K562 (cell line): Measurements from ENCODE around the gene CEP89. TPM values are rescaled to one million over a fixed set of nuclear protein-coding genes. Genes with fewer than 3 reads are reported as not detected.

Source experiments
- ADNP ChIP-seq: fragments of 200-800 bp; sonication (Bioruptor generic); IDR thresholded peaks from 2 replicates; pipeline ENCODE4 v1.6.1; 2016; ENCODE audit warnings: missing genetic modification characterization, missing compliant biosample characterization
- BHLHE40 ChIP-seq: IDR thresholded peaks from 2 replicates; pipeline ENCODE4 v1.6.1; 2011; ENCODE audit warnings: low read length, improper control_type of control experiment
- CAMTA2 ChIP-seq: fragments of 250-450 bp; sonication (Bioruptor Pico); conservative IDR thresholded peaks from 2 replicates; pipeline ENCODE4 v1.5.1; 2022
- COPS2 ChIP-seq: fragments of 450-650 bp; conservative IDR thresholded peaks from 2 replicates; pipeline ENCODE4 v1.6.1; 2016; ENCODE audit warnings: mild to moderate bottlenecking, moderate library complexity
- ELF4 ChIP-seq: fragments of 450-650 bp; formaldehyde crosslinking; IDR thresholded peaks from 2 replicates; pipeline ENCODE4 v1.4.0; 2022; ENCODE audit warnings: missing genetic modification characterization
- FOSL1 ChIP-seq: fragments of 200-800 bp; sonication (Bioruptor generic); conservative IDR thresholded peaks from 2 replicates; pipeline ENCODE4 v1.6.1; 2016; ENCODE audit warnings: missing genetic modification characterization, missing compliant biosample characterization
- GABPB1 ChIP-seq: sonication (generic); formaldehyde crosslinking; IDR thresholded peaks from 2 replicates; pipeline ENCODE4 v1.8.0; 2022; ENCODE audit warnings: mild to moderate bottlenecking, missing genetic modification reagents
- HMGN3 ChIP-seq: IDR thresholded peaks from 2 replicates; pipeline ENCODE4 v1.6.1; 2011; ENCODE audit warnings: borderline replicate concordance, low read depth, mild to moderate bottlenecking, mixed read lengths, low read length; ENCODE audit not compliant: insufficient read length; ENCODE audit errors: extremely low read depth
- ILK ChIP-seq: fragments of 450-650 bp; IDR thresholded peaks from 2 replicates; pipeline ENCODE4 v1.6.1; 2016; ENCODE audit warnings: missing genetic modification characterization, low read depth, mild to moderate bottlenecking, missing compliant biosample characterization, moderate library complexity, borderline replicate concordance
- POLR2A ChIP-seq: fragments of 450-650 bp; conservative IDR thresholded peaks from 2 replicates; pipeline ENCODE4 v1.6.1; 2016
- PTBP1 ChIP-seq: fragments of 200-400 bp; formaldehyde crosslinking; IDR thresholded peaks from 2 replicates; pipeline ENCODE4 v1.6.1; 2017; ENCODE audit warnings: low read depth, low read length
- RFX1 ChIP-seq: fragments of 450-650 bp; IDR thresholded peaks from 2 replicates; pipeline ENCODE4 v1.6.1; 2016; ENCODE audit warnings: mild to moderate bottlenecking, moderate library complexity
- SIX5 ChIP-seq, 2 experiments: IDR thresholded peaks; 2 replicates each; pipeline ENCODE4 v1.6.1; 2011; ENCODE audit warnings: low read length in 2 of 2, borderline replicate concordance in 1 of 2, low read depth in 1 of 2, mild to moderate bottlenecking in 1 of 2, moderate library complexity in 1 of 2; ENCODE audit not compliant: insufficient read depth in 1 of 2
- SRSF1 ChIP-seq: fragments of 200-400 bp; formaldehyde crosslinking; IDR thresholded peaks from 2 replicates; pipeline ENCODE4 v1.6.1; 2017; ENCODE audit warnings: mild to moderate bottlenecking, low read depth, low read length, moderate library complexity
- SUPT5H ChIP-seq: fragments of 450-650 bp; IDR thresholded peaks from 2 replicates; pipeline ENCODE4 v1.6.1; 2016
- TARDBP ChIP-seq: fragments of 450-650 bp; IDR thresholded peaks from 2 replicates; pipeline ENCODE4 v1.6.1; 2016
- THRAP3 ChIP-seq: fragments of 450-650 bp; IDR thresholded peaks from 2 replicates; pipeline ENCODE4 v1.6.1; 2016; ENCODE audit warnings: mild to moderate bottlenecking, inconsistent platforms, borderline replicate concordance
- ZC3H11A ChIP-seq: IDR thresholded peaks from 2 replicates; pipeline ENCODE4 v1.6.1; 2012; ENCODE audit warnings: low read depth, low read length, improper control_type of control experiment
- ZKSCAN8 ChIP-seq: fragments of 200-800 bp; sonication (Bioruptor generic); IDR thresholded peaks from 2 replicates; pipeline ENCODE4 v1.6.1; 2016; ENCODE audit warnings: missing genetic modification characterization, missing compliant biosample characterization
- ZNF121 ChIP-seq: sonication (generic); formaldehyde crosslinking; conservative IDR thresholded peaks from 2 replicates; pipeline ENCODE4 v1.8.0; 2022; ENCODE audit warnings: missing genetic modification reagents
- ZNF695 ChIP-seq: fragments of 450-650 bp; formaldehyde crosslinking; IDR thresholded peaks from 2 replicates; pipeline ENCODE4 v1.4.0; 2020; ENCODE audit warnings: mild to moderate bottlenecking, moderate library complexity
- polyA plus RNA-seq, 8 experiments: library from polyadenylated mRNA; depleted of rRNA in 4 of 8; stranded (reverse) in 5 of 8; unstranded in 3 of 8; fragments of >200 nt; fragmentation: Nextera tagmentation in 2 of 8; fragmentation: Illumina TruSeq in 1 of 8; extraction: Ambion mirVana in 2 of 8; extraction: Trizol in 1 of 8; gene quantifications; 2 replicates each; pipeline versions ENCODE4 v1.2.1 to v1.2.3, GENCODE V29; 2011 to 2014; ENCODE audit warnings: inconsistent platforms in 1 of 8, missing spikeins in 1 of 8
- total RNA-seq, 7 experiments: library from RNA; depleted of rRNA in 6 of 7; stranded (reverse); fragments of >200 nt in 6 of 7; fragmentation: Illumina TruSeq in 2 of 7; extraction: Trizol in 2 of 7; gene quantifications; 2 replicates each; pipeline versions ENCODE4 v1.2.1 to v1.2.3, GENCODE V29; 2011 to 2021; ENCODE audit warnings: low replicate concordance in 1 of 7
- TF ChIP-seq, protein P1 (sequence below): fragments of 450-650 bp; IDR thresholded peaks from 2 replicates; pipeline ENCODE4 v1.6.1; 2017; ENCODE audit warnings: mild to moderate bottlenecking, moderate library complexity
- TF ChIP-seq, protein P2 (sequence below): fragments of 250-450 bp; sonication (Bioruptor Pico); IDR thresholded peaks from 2 replicates; pipeline ENCODE4 v1.5.0; 2020; ENCODE audit warnings: mild to moderate bottlenecking
- TF ChIP-seq, protein P3 (sequence below): fragments of 450-650 bp; IDR thresholded peaks from 2 replicates; pipeline ENCODE4 v1.6.1; 2016
- TF ChIP-seq, protein P4 (sequence below), 3 experiments: IDR thresholded peaks in 2 of 3; conservative IDR thresholded peaks in 1 of 3; 2 replicates each; pipeline ENCODE4 v1.5.1; 2011 to 2012; ENCODE audit warnings: low read length in 3 of 3, mild to moderate bottlenecking in 3 of 3, control low read depth in 2 of 3, improper control_type of control experiment in 1 of 3, inconsistent platforms in 1 of 3, low read depth in 1 of 3, mixed read lengths in 1 of 3, moderate library complexity in 1 of 3; ENCODE audit not compliant: insufficient read depth in 2 of 3

Gene CEP89
- total and polyA plus RNA-seq, 9 of the 15 experiments (the other 6 are each of a cell fraction or from before 2014, with no cell fraction given): 5.5 to 15.0 (median 7.2) TPM

DNA sequence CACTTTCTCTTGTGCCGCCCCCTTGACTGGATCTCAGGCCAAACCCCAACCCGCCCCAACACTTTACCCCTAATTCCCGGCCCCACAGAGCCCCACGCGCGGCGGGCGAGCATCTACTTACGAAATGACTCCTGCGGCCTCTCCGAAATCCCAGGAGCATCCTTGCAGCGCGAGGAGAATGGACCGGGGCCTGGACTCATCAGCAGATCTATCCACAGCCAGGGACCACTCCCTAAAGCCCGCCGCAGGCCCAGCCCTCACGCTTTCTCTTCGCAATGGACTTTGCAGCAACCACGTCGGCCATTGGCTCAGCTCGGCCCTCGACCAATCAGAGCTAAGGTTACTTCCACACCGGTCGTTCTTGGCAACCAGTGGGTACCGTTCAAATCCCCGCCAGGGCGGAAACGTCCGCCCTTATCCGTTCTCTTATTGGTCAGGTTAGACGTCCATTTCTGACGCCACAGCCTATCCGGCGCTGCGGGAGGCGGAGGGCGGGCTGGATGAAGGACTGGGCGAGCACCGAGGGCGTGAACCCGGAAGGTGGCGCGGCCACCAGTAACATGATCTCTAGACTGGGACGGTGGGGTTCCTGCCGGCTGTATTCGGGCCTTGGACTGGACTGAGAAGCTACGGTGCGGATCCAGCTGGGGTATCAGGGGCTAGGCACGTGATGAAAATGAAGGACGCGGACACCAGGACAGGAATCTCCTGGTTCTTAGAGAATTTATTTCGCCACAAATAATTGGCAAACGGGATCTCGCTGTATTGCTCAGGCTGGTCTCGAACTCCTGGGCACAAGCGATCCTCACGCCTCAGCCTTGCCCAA is at the start of gene CEP89, which contains the start of gene FAAP24 (continued):
- TF ChIP-seq ZNF121 (CRISPR knock-in tag) (peak; percentile 37), ELF4 (CRISPR knock-in tag) (peak; percentile 68; the same call in 1 of the 2 replicates), ZC3H11A (no peak), COPS2 (no peak), CAMTA2 (CRISPR knock-in tag) (0 out of 2 replicates have a peak, but pooled peaks have one; percentile 42), TARDBP (0 out of 2 replicates have a peak, but pooled peaks have one; percentile 55), SUPT5H (peak; percentile 83), THRAP3 (no peak), ILK (tag) (no peak), ZNF695 (CRISPR knock-in tag) (no peak), HMGN3 (no peak), ADNP (tag) (no peak), SRSF1 (no peak), SIX5 (IDR thresholded peaks at IDR 0.05; ENCODE audit: borderline replicate concordance in 1 of 2, insufficient read depth in 1 of 2, low read depth in 1 of 2, low read length in 2 of 2) (no peak; a peak in 1 of 4 replicates), BHLHE40 (peak; percentile 54), GABPB1 (peak; percentile 90), FOSL1 (tag) (no peak), PTBP1 (no peak), POLR2A (peak; percentile 88), RFX1 (peak; percentile 99), ZKSCAN8 (CRISPR knock-in tag) (no peak)
- TF ChIP-seq, protein P1, sequence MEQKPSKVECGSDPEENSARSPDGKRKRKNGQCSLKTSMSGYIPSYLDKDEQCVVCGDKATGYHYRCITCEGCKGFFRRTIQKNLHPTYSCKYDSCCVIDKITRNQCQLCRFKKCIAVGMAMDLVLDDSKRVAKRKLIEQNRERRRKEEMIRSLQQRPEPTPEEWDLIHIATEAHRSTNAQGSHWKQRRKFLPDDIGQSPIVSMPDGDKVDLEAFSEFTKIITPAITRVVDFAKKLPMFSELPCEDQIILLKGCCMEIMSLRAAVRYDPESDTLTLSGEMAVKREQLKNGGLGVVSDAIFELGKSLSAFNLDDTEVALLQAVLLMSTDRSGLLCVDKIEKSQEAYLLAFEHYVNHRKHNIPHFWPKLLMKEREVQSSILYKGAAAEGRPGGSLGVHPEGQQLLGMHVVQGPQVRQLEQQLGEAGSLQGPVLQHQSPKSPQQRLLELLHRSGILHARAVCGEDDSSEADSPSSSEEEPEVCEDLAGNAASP: no peak
- TF ChIP-seq, protein P2, sequence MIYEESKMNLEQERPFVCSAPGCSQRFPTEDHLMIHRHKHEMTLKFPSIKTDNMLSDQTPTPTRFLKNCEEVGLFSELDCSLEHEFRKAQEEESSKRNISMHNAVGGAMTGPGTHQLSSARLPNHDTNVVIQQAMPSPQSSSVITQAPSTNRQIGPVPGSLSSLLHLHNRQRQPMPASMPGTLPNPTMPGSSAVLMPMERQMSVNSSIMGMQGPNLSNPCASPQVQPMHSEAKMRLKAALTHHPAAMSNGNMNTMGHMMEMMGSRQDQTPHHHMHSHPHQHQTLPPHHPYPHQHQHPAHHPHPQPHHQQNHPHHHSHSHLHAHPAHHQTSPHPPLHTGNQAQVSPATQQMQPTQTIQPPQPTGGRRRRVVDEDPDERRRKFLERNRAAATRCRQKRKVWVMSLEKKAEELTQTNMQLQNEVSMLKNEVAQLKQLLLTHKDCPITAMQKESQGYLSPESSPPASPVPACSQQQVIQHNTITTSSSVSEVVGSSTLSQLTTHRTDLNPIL (CRISPR knock-in tag): no peak
- TF ChIP-seq, protein P3, sequence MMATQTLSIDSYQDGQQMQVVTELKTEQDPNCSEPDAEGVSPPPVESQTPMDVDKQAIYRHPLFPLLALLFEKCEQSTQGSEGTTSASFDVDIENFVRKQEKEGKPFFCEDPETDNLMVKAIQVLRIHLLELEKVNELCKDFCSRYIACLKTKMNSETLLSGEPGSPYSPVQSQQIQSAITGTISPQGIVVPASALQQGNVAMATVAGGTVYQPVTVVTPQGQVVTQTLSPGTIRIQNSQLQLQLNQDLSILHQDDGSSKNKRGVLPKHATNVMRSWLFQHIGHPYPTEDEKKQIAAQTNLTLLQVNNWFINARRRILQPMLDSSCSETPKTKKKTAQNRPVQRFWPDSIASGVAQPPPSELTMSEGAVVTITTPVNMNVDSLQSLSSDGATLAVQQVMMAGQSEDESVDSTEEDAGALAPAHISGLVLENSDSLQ: peak; percentile 99
- TF ChIP-seq, protein P4, sequence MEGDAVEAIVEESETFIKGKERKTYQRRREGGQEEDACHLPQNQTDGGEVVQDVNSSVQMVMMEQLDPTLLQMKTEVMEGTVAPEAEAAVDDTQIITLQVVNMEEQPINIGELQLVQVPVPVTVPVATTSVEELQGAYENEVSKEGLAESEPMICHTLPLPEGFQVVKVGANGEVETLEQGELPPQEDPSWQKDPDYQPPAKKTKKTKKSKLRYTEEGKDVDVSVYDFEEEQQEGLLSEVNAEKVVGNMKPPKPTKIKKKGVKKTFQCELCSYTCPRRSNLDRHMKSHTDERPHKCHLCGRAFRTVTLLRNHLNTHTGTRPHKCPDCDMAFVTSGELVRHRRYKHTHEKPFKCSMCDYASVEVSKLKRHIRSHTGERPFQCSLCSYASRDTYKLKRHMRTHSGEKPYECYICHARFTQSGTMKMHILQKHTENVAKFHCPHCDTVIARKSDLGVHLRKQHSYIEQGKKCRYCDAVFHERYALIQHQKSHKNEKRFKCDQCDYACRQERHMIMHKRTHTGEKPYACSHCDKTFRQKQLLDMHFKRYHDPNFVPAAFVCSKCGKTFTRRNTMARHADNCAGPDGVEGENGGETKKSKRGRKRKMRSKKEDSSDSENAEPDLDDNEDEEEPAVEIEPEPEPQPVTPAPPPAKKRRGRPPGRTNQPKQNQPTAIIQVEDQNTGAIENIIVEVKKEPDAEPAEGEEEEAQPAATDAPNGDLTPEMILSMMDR (IDR thresholded peaks at IDR 0.05 in 2 of 3, conservative IDR thresholded peaks at IDR 0.05 in 1 of 3; ENCODE audit: insufficient read depth in 2 of 3, low read depth in 1 of 3, low read length in 3 of 3): no peak; a peak in 1 of 6 replicates
